Measurements from ENCODE around the gene C16orf96.

DNA sequence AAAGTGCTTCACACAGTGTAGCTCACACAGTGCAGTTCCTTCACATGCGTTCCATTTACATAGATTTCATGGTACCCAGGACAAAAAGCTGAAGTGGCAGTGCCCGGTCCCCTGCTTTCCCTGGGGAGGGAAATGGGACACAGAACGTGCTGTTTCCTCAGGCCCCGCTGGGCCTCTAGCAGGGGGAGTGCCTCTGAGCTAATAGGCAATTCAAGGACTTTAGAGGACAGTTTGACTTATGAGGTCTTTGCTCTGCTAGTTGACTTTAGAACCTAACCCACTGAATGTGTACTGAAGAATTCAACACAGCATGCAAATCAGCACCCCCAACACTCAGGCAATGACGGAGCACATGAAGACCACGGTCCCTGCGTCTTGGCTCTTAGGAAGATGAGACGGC is 24.3 kb upstream of the C16orf96 start:
- TF ChIP-seq, protein P1, sequence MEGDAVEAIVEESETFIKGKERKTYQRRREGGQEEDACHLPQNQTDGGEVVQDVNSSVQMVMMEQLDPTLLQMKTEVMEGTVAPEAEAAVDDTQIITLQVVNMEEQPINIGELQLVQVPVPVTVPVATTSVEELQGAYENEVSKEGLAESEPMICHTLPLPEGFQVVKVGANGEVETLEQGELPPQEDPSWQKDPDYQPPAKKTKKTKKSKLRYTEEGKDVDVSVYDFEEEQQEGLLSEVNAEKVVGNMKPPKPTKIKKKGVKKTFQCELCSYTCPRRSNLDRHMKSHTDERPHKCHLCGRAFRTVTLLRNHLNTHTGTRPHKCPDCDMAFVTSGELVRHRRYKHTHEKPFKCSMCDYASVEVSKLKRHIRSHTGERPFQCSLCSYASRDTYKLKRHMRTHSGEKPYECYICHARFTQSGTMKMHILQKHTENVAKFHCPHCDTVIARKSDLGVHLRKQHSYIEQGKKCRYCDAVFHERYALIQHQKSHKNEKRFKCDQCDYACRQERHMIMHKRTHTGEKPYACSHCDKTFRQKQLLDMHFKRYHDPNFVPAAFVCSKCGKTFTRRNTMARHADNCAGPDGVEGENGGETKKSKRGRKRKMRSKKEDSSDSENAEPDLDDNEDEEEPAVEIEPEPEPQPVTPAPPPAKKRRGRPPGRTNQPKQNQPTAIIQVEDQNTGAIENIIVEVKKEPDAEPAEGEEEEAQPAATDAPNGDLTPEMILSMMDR (IDR thresholded peaks at IDR 0.05; ENCODE audit: low read depth, low read length) = no peak
- no peak for TF ChIP-seq EZH2phosphoT487 (IDR thresholded peaks at IDR 0.05; ENCODE audit: low read depth)
